Measurements from ENCODE around the gene DYNC1H1. TPM values are rescaled to one million over a fixed set of nuclear protein-coding genes. Genes with fewer than 3 reads are reported as not detected.

The DYNC1H1 gene
- total RNA-seq, 1 experiment from 2014 or later = 606 TPM

GRCh38 chr14:102090713-102091112 lies 126.3 kb downstream of the DYNC1H1 start:
- TF ChIP-seq EZH2 (IDR thresholded peaks at IDR 0.05; ENCODE audit: low read length, unreplicated experiment) (no peak), CTCF (conservative IDR thresholded peaks at IDR 0.05; ENCODE audit: low read depth, low read length) (no peak), EZH2phosphoT487 (IDR thresholded peaks at IDR 0.05; ENCODE audit: borderline replicate concordance, low read length) (no peak)
- no peak overlapping the region for H3K9ac ChIP-seq (ENCODE audit: low read length)
- H3K4me3 ChIP-seq (ENCODE audit: low read length) = no peak overlapping the region
- no peak overlapping the region for H3K4me2 ChIP-seq (ENCODE audit: low read length)
- H4K20me1 ChIP-seq (ENCODE audit: low read length) = peaks cover 6% of the 10 kb centered on the region
- H3F3A ChIP-seq (ENCODE audit: low read length, unreplicated experiment) = no peaks in the 10 kb centered on the region
- BruUV-seq (replicated peaks) = no TSS peak
- H2AFZ ChIP-seq (ENCODE audit: low read length) = no peak overlapping the region
- H3K27ac ChIP-seq (ENCODE audit: low read length) = no peak overlapping the region
- H3K36me3 ChIP-seq (ENCODE audit: low read depth, low read length) = peaks cover 6% of the 10 kb centered on the region
- H3K4me1 ChIP-seq (ENCODE audit: insufficient read depth, low read length) = peaks cover 13% of the 10 kb centered on the region
- POLR2A ChIA-PET (ENCODE audit: unreplicated experiment) = interaction anchor here (0.6 kb wide), 1 partner anchor 379 kb away, joined by 3 read pairs; no protein-coding TSS in a partner anchor
- H3K79me2 ChIP-seq (ENCODE audit: low read length) = peaks cover 19% of the 10 kb centered on the region
- H3K27me3 ChIP-seq (ENCODE audit: low read length) = no peaks in the 10 kb centered on the region
- CTCF ChIA-PET = interaction anchor here (0.6 kb wide), 1 partner anchor 90 kb away, joined by 7 read pairs; no protein-coding TSS in a partner anchor
- intact Hi-C loops (cut with micrococcal nuclease) = loop anchor here (10.0 kb wide), 1 partner anchor 224 kb away; the partner anchor contains the start of gene ZNF839
- no peaks in the 10 kb centered on the region for H3K9me2 ChIP-seq (replicated peaks; ENCODE audit: low read length)
- DNase-seq = no peak
- no peak for ATAC-seq
- H3K9me3 ChIP-seq (ENCODE audit: low read length) = no peaks in the 10 kb centered on the region

- CTCF ChIA-PET = no interaction called here
- intact Hi-C loops (cut with micrococcal nuclease) = loop anchor here (10.0 kb wide), 1 partner anchor 222 kb away; the partner anchor contains the start of gene ZNF839
- Histone ChIP-seq H3K27ac (ENCODE audit: low read length) (no peak overlapping the region), H3K9ac (ENCODE audit: low read length) (no peak overlapping the region), H3K36me3 (ENCODE audit: low read depth, low read length) (no peaks in the 10 kb centered on the region), H3K27me3 (ENCODE audit: low read length) (no peaks in the 10 kb centered on the region), H3K79me2 (ENCODE audit: low read length) (peaks cover 7% of the 10 kb centered on the region), H3K4me2 (ENCODE audit: low read length) (no peak overlapping the region), H2AFZ (ENCODE audit: low read length) (no peak overlapping the region), H3K4me1 (ENCODE audit: insufficient read depth, low read length) (peaks cover 31% of the 10 kb centered on the region), H3K4me3 (ENCODE audit: low read length) (no peak overlapping the region), H3K9me2 (replicated peaks; ENCODE audit: low read length) (no peaks in the 10 kb centered on the region), H3K9me3 (ENCODE audit: low read length) (no peaks in the 10 kb centered on the region), H4K20me1 (ENCODE audit: low read length) (no peaks in the 10 kb centered on the region), H3F3A (ENCODE audit: low read length, unreplicated experiment) (no peaks in the 10 kb centered on the region)
- ATAC-seq (no peak), DNase-seq (no peak)
- POLR2A ChIA-PET (ENCODE audit: unreplicated experiment) = no interaction called here
- no TSS peak for BruUV-seq (replicated peaks)
- TF ChIP-seq CTCF (conservative IDR thresholded peaks at IDR 0.05; ENCODE audit: low read depth, low read length) (no peak), EZH2phosphoT487 (IDR thresholded peaks at IDR 0.05; ENCODE audit: borderline replicate concordance, low read length) (no peak)
Observed at GRCh38 chr14:102092806-102093205, 128.4 kb downstream of the DYNC1H1 start.

GRCh38 chr14:102094101-102094500 lies 129.7 kb downstream of the DYNC1H1 start:
- H3K27me3 ChIP-seq (ENCODE audit: low read length) = no peaks in the 10 kb centered on the region
- H4K20me1 ChIP-seq (ENCODE audit: low read length) = no peaks in the 10 kb centered on the region
- H2AFZ ChIP-seq (ENCODE audit: low read length) = no peak overlapping the region
- H3K36me3 ChIP-seq (ENCODE audit: low read depth, low read length) = no peaks in the 10 kb centered on the region
- ChIA-PET POLR2A (ENCODE audit: unreplicated experiment) (no interaction called here), CTCF (no interaction called here)
- no peak overlapping the region for H3K27ac ChIP-seq (ENCODE audit: low read length)
- intact Hi-C loops (cut with micrococcal nuclease) = loop anchor here (10.0 kb wide), 1 partner anchor 221 kb away; the partner anchor contains the start of gene ZNF839
- no peak for TF ChIP-seq EZH2 (IDR thresholded peaks at IDR 0.05; ENCODE audit: low read length, unreplicated experiment)
- no peak for TF ChIP-seq CTCF (conservative IDR thresholded peaks at IDR 0.05; ENCODE audit: low read depth, low read length)
- no peak for TF ChIP-seq EZH2phosphoT487 (IDR thresholded peaks at IDR 0.05; ENCODE audit: borderline replicate concordance, low read length)
- BruUV-seq (replicated peaks) = no TSS peak
- no peak overlapping the region for H3K4me2 ChIP-seq (ENCODE audit: low read length)
- H3K4me3 ChIP-seq (ENCODE audit: low read length) = no peak overlapping the region
- H3K9me3 ChIP-seq (ENCODE audit: low read length) = no peaks in the 10 kb centered on the region
- H3K9ac ChIP-seq (ENCODE audit: low read length) = no peak overlapping the region
- no peaks in the 10 kb centered on the region for H3K9me2 ChIP-seq (replicated peaks; ENCODE audit: low read length)
- H3F3A ChIP-seq (ENCODE audit: low read length, unreplicated experiment) = no peaks in the 10 kb centered on the region
- no peak for DNase-seq
- peaks cover 28% of the 10 kb centered on the region for H3K4me1 ChIP-seq (ENCODE audit: insufficient read depth, low read length)
- no peaks in the 10 kb centered on the region for H3K79me2 ChIP-seq (ENCODE audit: low read length)
- ATAC-seq = no peak
